Coronary artery (tissue), 2 donors: ENCODE results near the gene SLCO6A1.

ENCODE experiments used
- DNase-seq: peaks from one replicate; pipeline ENCODE4 v3.0.0-alpha.2; 2017; ENCODE audit warnings: low spot score
- H3K27ac ChIP-seq, 2 donors: fragments of 200-600 bp; sonication (generic); one replicate each; pipeline ENCODE4 v1.5.1; 2016 to 2019
- H3K4me3 ChIP-seq: fragments of 200-600 bp; sonication (generic); 2 replicates; pipeline ENCODE4 v1.5.1; 2016; ENCODE audit warnings: mild to moderate bottlenecking, moderate library complexity
- TF ChIP-seq, protein P1 (sequence below): fragments of 200-600 bp; sonication (generic); IDR thresholded peaks from one replicate; pipeline ENCODE4 v1.5.1; 2019; ENCODE audit warnings: antibody characterized with exemption

The SLCO6A1 gene, protein sequence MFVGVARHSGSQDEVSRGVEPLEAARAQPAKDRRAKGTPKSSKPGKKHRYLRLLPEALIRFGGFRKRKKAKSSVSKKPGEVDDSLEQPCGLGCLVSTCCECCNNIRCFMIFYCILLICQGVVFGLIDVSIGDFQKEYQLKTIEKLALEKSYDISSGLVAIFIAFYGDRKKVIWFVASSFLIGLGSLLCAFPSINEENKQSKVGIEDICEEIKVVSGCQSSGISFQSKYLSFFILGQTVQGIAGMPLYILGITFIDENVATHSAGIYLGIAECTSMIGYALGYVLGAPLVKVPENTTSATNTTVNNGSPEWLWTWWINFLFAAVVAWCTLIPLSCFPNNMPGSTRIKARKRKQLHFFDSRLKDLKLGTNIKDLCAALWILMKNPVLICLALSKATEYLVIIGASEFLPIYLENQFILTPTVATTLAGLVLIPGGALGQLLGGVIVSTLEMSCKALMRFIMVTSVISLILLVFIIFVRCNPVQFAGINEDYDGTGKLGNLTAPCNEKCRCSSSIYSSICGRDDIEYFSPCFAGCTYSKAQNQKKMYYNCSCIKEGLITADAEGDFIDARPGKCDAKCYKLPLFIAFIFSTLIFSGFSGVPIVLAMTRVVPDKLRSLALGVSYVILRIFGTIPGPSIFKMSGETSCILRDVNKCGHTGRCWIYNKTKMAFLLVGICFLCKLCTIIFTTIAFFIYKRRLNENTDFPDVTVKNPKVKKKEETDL

DNA sequence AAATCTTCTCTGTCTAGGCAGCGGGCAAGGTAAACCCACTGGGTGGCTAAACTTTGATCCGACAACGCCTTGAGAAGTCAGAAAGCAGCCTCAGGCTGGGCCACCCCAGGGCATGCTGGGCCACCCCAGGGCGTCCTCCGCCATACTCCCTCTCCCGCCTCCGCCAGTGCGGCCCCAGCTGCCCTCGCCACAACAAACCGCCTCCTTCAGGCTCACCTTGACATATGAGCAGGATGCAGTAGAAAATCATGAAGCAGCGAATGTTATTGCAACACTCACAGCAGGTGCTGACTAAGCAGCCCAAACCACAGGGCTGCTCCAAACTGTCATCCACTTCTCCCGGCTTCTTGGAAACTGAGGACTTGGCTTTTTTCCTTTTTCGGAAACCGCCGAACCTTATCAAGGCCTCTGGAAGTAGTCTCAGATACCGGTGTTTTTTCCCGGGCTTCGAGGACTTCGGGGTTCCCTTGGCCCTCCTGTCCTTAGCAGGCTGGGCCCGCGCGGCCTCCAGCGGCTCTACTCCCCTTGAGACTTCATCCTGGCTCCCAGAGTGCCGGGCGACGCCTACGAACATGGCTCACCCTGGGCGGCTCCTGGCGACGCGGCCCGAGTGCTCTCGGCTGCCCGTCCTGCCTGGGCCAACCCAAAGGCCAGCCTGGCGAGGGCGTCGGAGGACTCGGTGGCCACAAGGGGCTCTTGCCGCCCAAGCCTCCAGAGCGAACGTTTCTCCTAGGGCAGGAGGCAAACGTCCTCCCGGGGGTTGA is at the start of gene SLCO6A1:
Gene SLCO6A1, minus strand, starts transcription at position 731 of the 764 bp plus-strand sequence. Its CDS starts 157 bp downstream, at position 574.
- H3K27ac ChIP-seq = no peak within 1 kb of the TSS
- H3K4me3 ChIP-seq = no peak within 1 kb of the TSS
- TF ChIP-seq, protein P1, sequence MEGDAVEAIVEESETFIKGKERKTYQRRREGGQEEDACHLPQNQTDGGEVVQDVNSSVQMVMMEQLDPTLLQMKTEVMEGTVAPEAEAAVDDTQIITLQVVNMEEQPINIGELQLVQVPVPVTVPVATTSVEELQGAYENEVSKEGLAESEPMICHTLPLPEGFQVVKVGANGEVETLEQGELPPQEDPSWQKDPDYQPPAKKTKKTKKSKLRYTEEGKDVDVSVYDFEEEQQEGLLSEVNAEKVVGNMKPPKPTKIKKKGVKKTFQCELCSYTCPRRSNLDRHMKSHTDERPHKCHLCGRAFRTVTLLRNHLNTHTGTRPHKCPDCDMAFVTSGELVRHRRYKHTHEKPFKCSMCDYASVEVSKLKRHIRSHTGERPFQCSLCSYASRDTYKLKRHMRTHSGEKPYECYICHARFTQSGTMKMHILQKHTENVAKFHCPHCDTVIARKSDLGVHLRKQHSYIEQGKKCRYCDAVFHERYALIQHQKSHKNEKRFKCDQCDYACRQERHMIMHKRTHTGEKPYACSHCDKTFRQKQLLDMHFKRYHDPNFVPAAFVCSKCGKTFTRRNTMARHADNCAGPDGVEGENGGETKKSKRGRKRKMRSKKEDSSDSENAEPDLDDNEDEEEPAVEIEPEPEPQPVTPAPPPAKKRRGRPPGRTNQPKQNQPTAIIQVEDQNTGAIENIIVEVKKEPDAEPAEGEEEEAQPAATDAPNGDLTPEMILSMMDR = no peak
- no peak for DNase-seq

DNA sequence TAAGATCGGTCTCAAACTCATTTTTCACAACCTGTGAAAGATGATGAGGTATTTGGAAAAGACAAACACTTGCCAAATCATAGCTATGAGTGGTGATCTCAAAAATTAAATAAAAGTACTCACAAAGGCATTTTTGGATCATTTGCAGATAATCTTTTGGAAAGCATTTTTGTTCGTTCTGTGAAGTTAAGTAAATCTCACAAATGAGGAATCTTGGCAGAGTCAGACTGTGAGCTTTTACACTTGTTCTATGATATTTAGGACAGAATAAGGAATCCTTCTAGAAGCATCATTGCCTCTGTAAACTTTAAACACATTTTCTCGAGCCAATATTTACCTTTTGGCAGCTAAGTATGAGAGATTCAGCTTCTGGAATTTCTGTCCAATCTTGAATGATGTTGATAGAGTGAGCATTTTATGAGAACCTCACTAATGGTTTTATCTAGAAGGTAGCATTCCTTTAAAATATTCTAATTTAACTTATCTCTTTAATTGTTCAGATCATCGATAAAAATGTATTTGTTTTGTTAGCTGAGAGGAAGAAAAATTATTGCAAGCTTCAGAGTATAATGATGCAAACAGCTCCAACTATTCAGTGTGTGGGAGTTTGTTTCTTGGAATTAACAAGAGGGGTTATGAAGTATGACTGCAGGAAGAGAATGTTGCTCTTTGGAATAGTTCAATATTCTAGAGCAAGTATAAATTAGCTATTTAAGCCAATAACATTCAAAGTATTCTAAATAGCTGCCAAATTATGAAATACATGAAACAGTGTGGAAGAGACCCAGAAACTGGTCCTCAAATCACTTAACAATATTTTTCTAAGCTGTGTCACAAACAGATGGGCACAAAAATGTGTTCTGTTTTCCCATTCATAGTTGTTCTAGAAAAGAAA is 48.6 kb upstream of the SLCO6A1 start:
- H3K27ac ChIP-seq = no peak overlapping the region
- no peak for DNase-seq
- H3K4me3 ChIP-seq = no peak overlapping the region
- TF ChIP-seq, protein P1 = no peak

DNA sequence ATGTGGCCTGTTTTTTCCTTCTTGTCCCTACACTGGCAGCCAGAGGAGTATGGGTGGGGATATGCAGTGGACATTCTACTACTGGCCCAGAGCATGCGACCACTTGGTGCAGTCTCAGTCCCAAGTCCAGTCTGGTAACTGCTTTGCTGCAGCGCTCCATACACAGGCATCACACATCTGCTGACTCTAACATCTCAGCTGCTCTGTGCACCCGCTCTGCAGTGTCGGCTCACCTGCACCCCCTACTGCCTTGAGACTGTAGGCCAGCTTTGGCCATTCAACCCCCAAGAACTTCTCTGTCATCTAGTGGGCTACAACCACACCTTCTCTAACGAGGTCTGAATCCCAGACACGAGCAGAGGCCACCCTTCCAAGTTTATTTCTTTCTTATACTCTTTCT is 46.4 kb upstream of the SLCO6A1 start:
- no peak overlapping the region for H3K4me3 ChIP-seq
- TF ChIP-seq, protein P1 = no peak
- no peak for DNase-seq
- H3K27ac ChIP-seq = no peak overlapping the region

DNA sequence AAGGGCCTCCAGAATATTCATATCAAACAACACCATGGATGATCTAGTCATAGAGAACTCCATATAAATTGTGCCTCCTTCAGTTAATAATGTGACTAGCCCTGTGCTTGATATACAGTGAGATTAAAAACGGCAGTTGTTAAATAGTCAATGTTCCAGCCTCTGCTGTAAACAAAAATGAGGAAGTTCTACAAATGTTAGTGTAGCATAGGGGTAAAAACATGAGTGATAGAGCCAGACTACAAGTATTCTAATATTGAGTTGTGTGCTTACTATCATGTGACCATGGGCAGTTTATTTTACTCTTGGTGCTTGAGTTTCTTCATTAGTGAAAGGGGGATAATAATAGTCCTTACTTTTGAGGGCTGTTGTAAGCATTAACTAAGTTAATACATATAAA is 43.3 kb upstream of the SLCO6A1 start:
- Histone ChIP-seq H3K4me3 (no peak overlapping the region), H3K27ac (no peak overlapping the region)
- DNase-seq = no peak
- TF ChIP-seq, protein P1 = no peak

DNA sequence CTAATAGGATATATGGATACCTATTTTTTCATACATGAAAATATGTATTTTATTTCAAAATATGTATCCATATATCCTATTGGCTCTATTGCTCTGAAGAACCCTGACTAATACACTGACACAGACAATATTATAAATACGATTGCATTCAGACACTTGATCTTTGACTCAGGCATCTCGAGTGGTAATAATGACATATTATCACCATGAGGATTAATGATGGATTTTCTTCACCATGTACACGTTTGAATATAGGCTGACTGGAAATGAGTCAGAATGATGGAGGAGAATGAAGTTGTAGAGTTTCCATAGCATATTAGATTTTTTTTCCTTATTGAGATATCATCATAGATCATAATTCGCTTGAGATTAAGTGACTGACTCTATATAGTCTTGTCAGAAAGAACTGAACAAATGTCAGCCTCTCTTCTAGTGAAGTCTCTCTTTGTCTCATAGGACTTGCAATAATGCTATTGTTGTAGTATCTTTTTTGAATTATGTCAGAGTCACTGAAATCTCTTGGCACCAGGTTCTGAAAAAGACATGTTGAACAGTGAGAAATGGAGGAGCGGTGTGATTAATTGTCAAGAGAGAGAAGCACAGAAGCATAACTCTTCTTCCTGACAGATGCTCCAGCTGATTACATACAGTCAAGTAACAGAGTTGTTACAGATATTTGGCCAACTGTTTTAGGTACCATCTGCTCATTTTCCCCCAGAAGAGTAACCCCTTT is 41.4 kb upstream of the SLCO6A1 start:
- Histone ChIP-seq H3K27ac (no peak overlapping the region), H3K4me3 (no peak overlapping the region)
- TF ChIP-seq, protein P1 = no peak

DNA sequence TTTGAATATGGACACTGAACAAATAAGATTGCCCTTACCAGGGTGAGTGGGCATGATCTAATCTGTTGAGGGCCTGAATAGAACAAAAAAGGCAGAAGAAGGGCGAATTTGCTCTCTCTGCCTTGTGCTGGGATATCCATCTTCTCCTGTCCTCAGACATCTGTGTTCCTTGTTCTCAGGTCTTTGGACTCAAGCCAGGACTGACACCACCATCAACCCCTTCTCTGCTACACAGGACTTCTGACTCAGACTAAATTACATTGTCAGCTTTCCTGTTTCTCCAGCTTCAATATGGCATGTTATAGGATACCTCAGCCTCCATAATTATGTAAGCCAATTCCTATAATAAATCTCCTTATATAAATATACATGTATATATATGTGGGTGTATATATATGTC is 40.8 kb upstream of the SLCO6A1 start:
- no peak for DNase-seq
- TF ChIP-seq, protein P1 = no peak
- Histone ChIP-seq H3K4me3 (no peak overlapping the region), H3K27ac (no peak overlapping the region)

More for the DNA sequence above, 41.4 kb upstream of the SLCO6A1 start:
- DNase-seq = no peak
